Smooth muscle cell (in vitro differentiated cells): ENCODE data around the gene ENTPD5. TPM values are rescaled to one million over a fixed set of nuclear protein-coding genes. Genes with fewer than 3 reads are reported as not detected.

Experiments
- DNase-seq: peaks from one replicate; lab custom pipeline; 2025; ENCODE audit not compliant: unreplicated experiment; lab: John Stamatoyannopoulos, UW
- H2AFZ ChIP-seq: fragments of 200-600 bp; sonication (generic); 2 replicates; pipeline ENCODE4 v1.6.0; 2016; ENCODE audit warnings: antibody characterized with exemption, low read depth, mild to moderate bottlenecking
- H3F3A ChIP-seq: fragments of 200-600 bp; sonication (generic); 2 replicates; pipeline ENCODE4 v1.6.0; 2017; ENCODE audit warnings: antibody characterized with exemption, low read depth
- H3K27ac ChIP-seq: fragments of 200-600 bp; sonication (generic); 2 replicates; pipeline ENCODE4 v1.5.1; 2016; ENCODE audit warnings: low read depth, mild to moderate bottlenecking
- H3K27me3 ChIP-seq: fragments of 200-600 bp; sonication (generic); 2 replicates; pipeline ENCODE4 v1.6.1; 2016; ENCODE audit warnings: low read depth, mild to moderate bottlenecking
- H3K36me3 ChIP-seq: fragments of 200-600 bp; sonication (generic); 2 replicates; pipeline ENCODE4 v1.5.1; 2016; ENCODE audit warnings: low read depth
- H3K4me1 ChIP-seq: fragments of 200-600 bp; sonication (generic); 2 replicates; pipeline ENCODE4 v1.5.1; 2016; ENCODE audit warnings: low read depth
- H3K4me2 ChIP-seq: fragments of 200-600 bp; sonication (generic); 2 replicates; pipeline ENCODE4 v1.6.0; 2016; ENCODE audit warnings: mild to moderate bottlenecking
- H3K4me3 ChIP-seq: fragments of 200-600 bp; sonication (generic); 2 replicates; pipeline ENCODE4 v1.5.1; 2016; ENCODE audit warnings: mild to moderate bottlenecking
- H3K79me2 ChIP-seq: fragments of 200-600 bp; sonication (generic); 2 replicates; pipeline ENCODE4 v1.6.0; 2016; ENCODE audit warnings: low read depth, mild to moderate bottlenecking
- H3K9ac ChIP-seq: fragments of 200-600 bp; sonication (generic); 2 replicates; pipeline ENCODE4 v1.6.0; 2016; ENCODE audit warnings: low read depth
- H3K9me3 ChIP-seq: fragments of 200-600 bp; sonication (generic); replicated peaks from 2 replicates; pipeline ENCODE4 v1.5.1; 2016; ENCODE audit warnings: low read depth
- H4K20me1 ChIP-seq: fragments of 200-600 bp; sonication (generic); 2 replicates; pipeline ENCODE4 v1.6.0; 2016; ENCODE audit warnings: low read depth
- WGBS: methylation state at CpG from one replicate; pipeline ENCODE4 v1.1.7; 2016; ENCODE audit warnings: low lambda C conversion rate; 5-methylcytosine and 5-hydroxymethylcytosine counted together
- polyA plus RNA-seq: library from polyadenylated mRNA; unstranded; fragments of >200 nt; fragmentation: Nextera tagmentation; extraction: Ambion mirVana; gene quantifications from 2 replicates; pipeline ENCODE4 v1.2.1, GENCODE V29; 2016
- total RNA-seq: library from RNA; depleted of rRNA; stranded (reverse); fragments of >200 nt; gene quantifications from 2 replicates; pipeline ENCODE4 v1.2.3, GENCODE V29; 2014
- TF ChIP-seq, protein P1 (sequence below): fragments of 200-600 bp; sonication (generic); IDR thresholded peaks from 2 replicates; pipeline ENCODE4 v1.5.1; 2017; ENCODE audit warnings: borderline replicate concordance, mild to moderate bottlenecking, antibody characterized with exemption; ENCODE audit not compliant: insufficient read depth, poor library complexity, severe bottlenecking

ENTPD5 gene
- total and polyA plus RNA-seq, 2 experiments from 2014 or later: 9.1 to 9.8 TPM

DNA sequence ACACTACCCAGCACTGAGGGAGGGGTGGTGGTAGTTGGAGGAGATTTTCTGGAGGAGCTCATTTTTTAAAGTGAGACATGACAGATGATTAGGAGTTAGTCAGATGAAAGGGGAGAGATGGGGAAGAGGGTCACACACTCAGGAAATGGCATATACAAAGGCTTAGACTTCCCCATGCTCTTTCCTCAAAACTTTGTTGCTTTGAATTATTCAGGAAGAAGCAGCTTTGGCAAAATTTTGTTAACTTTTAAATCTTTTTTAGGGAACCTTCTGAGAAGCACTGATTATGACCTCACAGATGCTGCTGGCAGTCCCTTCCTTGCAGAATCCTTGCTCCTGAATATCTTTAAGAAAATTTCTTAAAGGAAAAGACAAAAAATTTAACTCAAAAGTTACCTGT lies 45.3 kb upstream of the ENTPD5 start:
- Histone ChIP-seq H3K36me3 (no peaks in the 10 kb centered on the region), H3K9me3 (no peaks in the 10 kb centered on the region), H3K4me2 (no peak overlapping the region), H3K4me3 (no peak overlapping the region), H4K20me1 (no peaks in the 10 kb centered on the region), H3K27ac (no peak overlapping the region), H3F3A (no peaks in the 10 kb centered on the region), H2AFZ (no peak overlapping the region), H3K27me3 (no peaks in the 10 kb centered on the region), H3K9ac (no peak overlapping the region), H3K4me1 (no peaks in the 10 kb centered on the region), H3K79me2 (no peaks in the 10 kb centered on the region)
- TF ChIP-seq, protein P1, sequence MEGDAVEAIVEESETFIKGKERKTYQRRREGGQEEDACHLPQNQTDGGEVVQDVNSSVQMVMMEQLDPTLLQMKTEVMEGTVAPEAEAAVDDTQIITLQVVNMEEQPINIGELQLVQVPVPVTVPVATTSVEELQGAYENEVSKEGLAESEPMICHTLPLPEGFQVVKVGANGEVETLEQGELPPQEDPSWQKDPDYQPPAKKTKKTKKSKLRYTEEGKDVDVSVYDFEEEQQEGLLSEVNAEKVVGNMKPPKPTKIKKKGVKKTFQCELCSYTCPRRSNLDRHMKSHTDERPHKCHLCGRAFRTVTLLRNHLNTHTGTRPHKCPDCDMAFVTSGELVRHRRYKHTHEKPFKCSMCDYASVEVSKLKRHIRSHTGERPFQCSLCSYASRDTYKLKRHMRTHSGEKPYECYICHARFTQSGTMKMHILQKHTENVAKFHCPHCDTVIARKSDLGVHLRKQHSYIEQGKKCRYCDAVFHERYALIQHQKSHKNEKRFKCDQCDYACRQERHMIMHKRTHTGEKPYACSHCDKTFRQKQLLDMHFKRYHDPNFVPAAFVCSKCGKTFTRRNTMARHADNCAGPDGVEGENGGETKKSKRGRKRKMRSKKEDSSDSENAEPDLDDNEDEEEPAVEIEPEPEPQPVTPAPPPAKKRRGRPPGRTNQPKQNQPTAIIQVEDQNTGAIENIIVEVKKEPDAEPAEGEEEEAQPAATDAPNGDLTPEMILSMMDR: no peak
- DNase-seq: no peak

- Histone ChIP-seq H4K20me1 (no peaks in the 10 kb centered on the region), H3F3A (no peaks in the 10 kb centered on the region), H3K27ac (peak overlapping the region; percentile 32), H3K4me3 (no peak overlapping the region), H3K36me3 (no peaks in the 10 kb centered on the region), H3K4me2 (no peak overlapping the region), H3K9ac (no peak overlapping the region), H2AFZ (no peak overlapping the region), H3K4me1 (no peaks in the 10 kb centered on the region), H3K27me3 (no peaks in the 10 kb centered on the region), H3K9me3 (no peaks in the 10 kb centered on the region), H3K79me2 (no peaks in the 10 kb centered on the region)
- DNase-seq: no peak
- 91% methylated on average over 2 of the region's 2 CpGs for WGBS
- TF ChIP-seq, protein P1: no peak
These were observed 43.7 kb upstream of the ENTPD5 start for GRCh38 chr14:74062809-74063150.

- Histone ChIP-seq H3K9me3 (no peaks in the 10 kb centered on the region), H2AFZ (no peak overlapping the region), H4K20me1 (no peaks in the 10 kb centered on the region), H3K4me1 (no peaks in the 10 kb centered on the region), H3K27me3 (no peaks in the 10 kb centered on the region), H3K27ac (no peak overlapping the region), H3K4me3 (no peak overlapping the region), H3K9ac (no peak overlapping the region), H3K4me2 (no peak overlapping the region), H3F3A (no peaks in the 10 kb centered on the region), H3K79me2 (no peaks in the 10 kb centered on the region), H3K36me3 (no peaks in the 10 kb centered on the region)
- no peak for DNase-seq
- WGBS: 79% methylated on average over 3 of the region's 3 CpGs
- TF ChIP-seq, protein P1: no peak
These were observed 30.9 kb upstream of the ENTPD5 start for GRCh38 chr14:74049876-74050495.

- no peak overlapping the region for H2AFZ ChIP-seq
These were observed 29.2 kb upstream of the ENTPD5 start for GRCh38 chr14:74048281-74048680.

More at GRCh38 chr14:74048281-74048680, 29.2 kb upstream of the ENTPD5 start:
- Histone ChIP-seq H3K27me3 (no peaks in the 10 kb centered on the region), H3K4me3 (no peak overlapping the region), H3K79me2 (no peaks in the 10 kb centered on the region), H3K27ac (no peak overlapping the region), H3F3A (no peaks in the 10 kb centered on the region), H3K9ac (no peak overlapping the region), H3K4me1 (no peaks in the 10 kb centered on the region), H3K4me2 (no peak overlapping the region), H3K9me3 (no peaks in the 10 kb centered on the region), H3K36me3 (no peaks in the 10 kb centered on the region), H4K20me1 (no peaks in the 10 kb centered on the region)
- DNase-seq: no peak
- WGBS: 40% methylated on average over 3 of the region's 3 CpGs
- TF ChIP-seq, protein P1: no peak
